ENCODE results near the gene TAF4B.
"Not testable (repeated sequence)": the region's sequence is repeated elsewhere in the genome, so short reads cannot be mapped to it uniquely, and the experiment has no call there.

TAF4B gene

DNA sequence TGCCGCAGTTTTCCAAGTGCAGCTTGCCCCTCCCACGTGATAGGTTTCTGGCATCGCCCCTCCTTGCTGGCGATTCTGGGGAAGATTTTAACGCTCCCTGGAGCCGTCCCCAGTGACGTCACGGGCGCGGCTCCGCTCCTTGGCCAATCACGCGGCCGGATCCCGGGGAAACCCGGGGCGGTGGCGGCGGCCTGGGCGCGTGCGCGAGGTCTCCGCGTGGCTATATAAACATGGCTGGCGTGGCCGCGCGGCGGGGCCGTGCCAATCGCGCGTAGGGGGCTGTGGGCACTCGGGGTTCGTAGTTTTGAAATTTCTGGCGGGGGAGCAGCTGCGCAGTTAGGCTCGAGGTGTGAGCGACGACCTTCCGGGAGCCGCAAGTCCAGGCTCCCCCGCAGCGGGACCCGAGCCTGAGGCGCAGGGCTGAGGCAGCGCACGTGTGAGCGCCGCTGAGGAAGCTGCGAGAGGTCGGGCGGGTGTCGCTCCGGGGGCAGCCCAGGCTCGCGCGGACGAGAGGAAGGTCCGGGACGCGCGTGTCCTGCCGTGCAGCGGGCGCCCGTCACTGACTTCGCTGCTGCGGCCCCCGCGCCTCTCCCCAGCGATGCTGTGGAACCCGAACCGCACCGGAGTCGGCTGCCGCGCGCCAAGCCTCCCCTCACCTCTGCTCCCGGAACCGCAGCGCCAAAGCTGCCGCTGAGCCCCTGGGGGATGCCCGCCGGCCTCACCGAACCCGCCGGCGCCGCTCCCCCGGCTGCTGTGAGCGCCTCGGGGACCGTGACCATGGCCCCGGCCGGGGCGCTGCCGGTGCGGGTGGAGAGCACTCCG lies at the start of gene TAF4B:
Gene TAF4B (plus strand): TSS at position 217 of the 822 bp plus-strand sequence. CDS start 489 bp downstream, at position 706.
- DNase-seq (ENCODE audit: low spot score), result peak; percentile 99

DNA sequence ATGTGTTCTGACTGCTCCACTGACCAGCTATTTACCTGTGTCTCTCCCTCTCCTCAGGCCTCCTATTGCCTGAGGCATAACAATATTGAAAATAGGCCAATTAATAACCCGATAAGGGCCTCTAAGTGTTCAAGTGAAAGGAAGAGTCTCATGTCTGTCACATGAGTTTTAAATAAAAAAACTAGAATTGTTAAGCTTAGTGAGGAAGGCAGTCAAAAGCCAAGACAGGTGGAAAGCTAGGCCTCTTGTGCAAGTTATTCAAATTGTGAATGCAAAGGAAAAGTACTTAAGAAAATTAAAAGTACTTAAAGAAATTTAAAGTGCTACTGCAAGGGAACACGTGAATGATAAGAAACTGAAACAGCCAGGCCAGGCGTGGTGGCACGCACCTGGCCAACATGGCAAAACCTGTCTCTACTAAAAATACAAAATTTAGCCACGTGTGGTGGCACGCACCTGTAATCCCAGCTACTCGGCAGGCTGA lies 44.9 kb upstream of the TAF4B start:
- DNase-seq (ENCODE audit: low spot score), result no peak

DNA sequence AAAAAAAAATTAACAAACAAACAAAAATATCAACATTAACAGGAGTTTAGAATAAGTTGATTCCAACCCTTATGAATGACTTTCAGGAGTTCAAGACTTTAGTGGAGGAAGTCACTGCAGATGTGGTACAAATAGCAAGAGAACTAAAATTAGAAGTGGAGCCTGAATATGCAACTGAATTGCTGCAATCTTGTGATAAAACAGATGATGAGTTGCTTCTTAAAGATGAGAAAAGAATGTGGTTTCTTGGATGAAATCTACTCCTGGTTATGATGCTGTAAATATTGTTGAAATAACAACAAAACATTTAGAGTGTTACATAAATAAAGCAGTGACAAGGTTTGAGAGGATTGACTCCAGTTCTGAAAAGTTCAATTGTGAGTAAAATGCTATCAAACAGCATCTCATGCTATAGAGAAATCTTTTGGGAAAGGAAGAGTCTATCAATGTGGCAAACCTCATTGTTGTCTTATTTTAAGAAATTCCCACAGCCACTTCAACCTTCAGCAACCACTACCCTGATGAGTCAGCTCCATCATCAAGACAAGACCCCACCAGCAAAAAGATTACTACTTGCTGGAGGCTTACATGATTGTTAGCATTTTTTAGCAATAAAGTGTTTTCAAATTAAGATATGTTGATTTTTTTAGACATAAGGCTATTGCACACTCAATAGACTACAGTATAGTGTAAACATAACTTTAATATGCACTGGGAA lies 42.7 kb upstream of the TAF4B start:
- no peak for DNase-seq (ENCODE audit: low spot score)

- DNase-seq (ENCODE audit: low spot score), result peak; percentile 7
These were observed 41.0 kb upstream of the TAF4B start for GRCh38 chr18:26185267-26185666.

DNA sequence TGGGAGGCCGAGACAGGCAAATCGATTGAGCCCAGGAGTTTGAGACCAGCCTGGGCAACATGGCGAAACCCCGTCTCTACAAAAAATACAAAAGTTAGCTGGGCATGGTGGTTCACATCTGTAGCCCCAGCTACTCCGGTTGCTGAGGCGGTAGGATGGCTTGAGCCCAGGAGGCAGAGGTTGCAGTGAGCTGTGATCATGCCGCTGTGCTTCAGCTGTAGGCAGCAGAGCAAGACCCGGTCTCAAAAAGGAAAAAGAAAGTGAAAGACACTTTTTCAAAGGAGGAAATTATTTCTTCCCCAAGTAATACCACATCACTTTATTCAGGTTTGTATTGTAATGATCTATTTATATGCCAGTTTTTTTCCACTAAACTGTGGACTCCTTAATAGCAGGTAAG lies 35.7 kb upstream of the TAF4B start:
- DNase-seq (ENCODE audit: low spot score), result no peak

DNA sequence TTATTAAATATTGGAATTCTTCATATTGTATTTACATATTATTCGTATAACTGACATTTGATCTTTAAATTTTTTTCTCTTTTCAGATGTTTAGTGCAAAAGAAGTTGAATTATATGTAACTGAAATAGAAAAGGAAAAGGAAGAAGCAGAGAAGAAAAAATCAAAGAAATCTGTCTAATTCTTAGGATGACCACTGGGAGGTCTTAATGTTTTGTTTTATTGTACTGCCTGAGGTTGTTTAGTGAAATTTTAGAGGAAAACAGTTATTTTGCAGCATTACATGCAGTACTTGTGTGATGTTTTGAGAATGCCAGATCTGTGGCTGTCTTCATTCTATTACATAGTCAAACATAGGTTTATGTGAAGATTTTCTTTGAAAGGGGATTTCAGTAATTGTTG lies 34.0 kb upstream of the TAF4B start:
- DNase-seq (ENCODE audit: low spot score), result no peak

DNA sequence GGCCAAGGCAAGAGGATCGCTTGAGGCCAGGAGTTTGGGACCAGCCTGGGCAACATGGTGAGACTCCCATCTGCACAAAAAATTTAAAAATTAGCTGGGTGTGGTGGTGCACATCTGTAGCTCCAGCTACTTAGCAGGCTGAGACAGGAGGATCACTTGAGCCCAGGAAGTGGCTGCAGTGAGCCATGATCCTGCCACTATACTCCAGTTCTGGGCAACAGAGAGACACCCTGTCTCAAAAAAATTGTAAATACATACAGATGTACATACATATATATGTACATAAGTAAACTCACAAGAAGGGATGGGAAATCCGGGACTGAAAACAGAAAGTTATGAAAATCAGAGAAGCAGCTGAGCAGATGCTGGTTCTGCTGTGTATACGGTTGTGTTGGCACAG lies 29.6 kb upstream of the TAF4B start:
- DNase-seq (ENCODE audit: low spot score), result no peak

GRCh38 chr18:26202001-26202400 lies 24.2 kb upstream of the TAF4B start:
- DNase-seq (ENCODE audit: low spot score), result not testable (repeated sequence)

DNA sequence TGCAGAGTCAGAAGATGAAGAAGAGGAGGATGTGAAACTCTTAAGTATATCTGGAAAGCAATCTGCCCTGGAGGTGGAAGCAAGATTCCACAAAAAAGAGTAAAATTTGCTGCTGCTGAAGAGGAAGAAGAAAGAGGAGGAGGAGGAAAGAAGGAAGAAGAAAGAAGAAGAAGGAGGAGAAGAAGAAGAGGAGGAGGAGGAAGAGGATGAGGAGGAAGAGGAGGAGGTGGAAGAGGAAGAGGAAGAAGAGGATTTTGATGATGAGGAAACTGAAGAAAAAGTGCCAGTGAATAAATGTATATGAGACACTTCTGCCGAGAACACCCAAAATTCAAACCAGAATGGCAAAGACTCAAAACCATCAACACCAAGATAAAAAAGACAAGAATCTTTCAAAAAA lies 20.9 kb upstream of the TAF4B start:
- no peak for DNase-seq (ENCODE audit: low spot score)

DNA sequence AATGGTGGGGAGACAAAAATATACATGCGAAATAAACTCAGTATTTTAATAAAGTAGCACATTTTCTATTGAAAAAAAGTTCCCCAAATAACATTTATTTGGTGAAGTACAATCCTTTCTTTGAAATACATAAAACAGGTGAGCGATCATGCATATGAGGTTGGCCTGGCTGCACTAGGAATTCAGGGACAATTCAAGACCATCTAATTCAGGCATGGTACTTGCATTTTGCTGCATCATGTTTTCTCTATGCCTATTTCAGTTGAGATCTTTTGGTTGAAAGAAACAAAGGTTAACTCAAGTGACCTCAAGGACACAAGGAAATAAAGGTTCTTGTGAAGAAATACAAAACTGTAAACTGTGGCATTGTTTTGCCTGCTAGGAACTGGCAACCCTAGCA lies 19.8 kb upstream of the TAF4B start:
- DNase-seq (ENCODE audit: low spot score), result no peak

DNA sequence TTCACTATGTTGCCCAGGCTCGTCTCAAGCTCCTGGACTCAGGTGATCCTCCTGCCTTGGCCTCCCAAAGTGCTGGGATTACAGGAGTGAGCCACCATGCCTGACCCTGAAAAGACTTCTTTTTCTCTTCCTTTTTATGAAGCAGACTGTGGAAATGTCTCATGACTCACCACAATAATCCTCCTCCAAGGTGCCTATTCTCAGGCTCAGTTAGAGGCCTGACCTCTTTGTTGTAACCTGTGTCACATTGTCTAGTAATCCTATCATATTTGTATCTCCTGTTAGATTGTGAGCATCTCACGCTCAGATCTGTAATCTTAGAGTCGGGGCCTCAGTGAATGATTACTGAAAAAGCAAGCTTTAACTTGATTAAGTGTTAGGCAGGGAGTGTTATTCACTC lies 18.3 kb upstream of the TAF4B start:
- no peak for DNase-seq (ENCODE audit: low spot score)

DNA sequence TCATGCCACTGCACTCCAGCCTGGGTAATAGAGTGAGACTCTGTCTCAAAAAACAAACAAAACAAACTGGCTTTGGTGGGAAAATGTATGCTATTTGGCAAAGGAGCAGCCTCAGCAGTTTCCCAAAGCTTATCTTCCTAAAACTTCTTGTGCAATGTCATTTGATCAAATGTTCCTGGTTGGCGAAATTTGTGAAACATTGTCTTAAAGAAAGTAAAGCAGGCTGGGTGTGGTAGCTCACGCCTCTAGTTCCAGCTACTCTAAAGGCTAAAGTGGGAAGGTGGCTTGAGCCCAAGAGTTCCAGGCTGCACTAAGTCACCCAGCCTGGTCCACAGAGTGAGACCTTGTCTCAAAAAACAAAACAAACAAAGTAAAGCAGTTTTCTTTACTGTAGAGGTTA lies 17.3 kb upstream of the TAF4B start:
- DNase-seq (ENCODE audit: low spot score), result no peak

DNA sequence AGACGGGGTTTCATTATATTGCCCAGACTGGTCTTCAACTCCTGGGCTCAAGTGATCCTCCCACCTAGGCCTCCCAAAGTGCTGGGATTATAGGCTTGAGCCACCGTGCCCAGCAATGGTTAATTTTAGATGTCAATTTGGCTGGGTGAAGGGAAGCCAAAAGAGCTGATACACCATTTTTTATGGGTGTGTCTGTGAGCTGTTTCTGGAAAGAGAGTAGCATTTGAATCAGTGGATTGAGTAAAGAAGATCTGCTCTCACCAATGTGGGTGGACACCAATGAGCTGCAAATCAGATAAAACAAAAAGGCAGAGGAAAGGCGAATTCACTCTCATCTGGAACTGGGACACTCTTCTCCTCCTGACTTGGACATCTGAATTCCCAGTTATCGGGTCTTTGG lies 16.1 kb upstream of the TAF4B start:
- DNase-seq (ENCODE audit: low spot score), result no peak

DNA sequence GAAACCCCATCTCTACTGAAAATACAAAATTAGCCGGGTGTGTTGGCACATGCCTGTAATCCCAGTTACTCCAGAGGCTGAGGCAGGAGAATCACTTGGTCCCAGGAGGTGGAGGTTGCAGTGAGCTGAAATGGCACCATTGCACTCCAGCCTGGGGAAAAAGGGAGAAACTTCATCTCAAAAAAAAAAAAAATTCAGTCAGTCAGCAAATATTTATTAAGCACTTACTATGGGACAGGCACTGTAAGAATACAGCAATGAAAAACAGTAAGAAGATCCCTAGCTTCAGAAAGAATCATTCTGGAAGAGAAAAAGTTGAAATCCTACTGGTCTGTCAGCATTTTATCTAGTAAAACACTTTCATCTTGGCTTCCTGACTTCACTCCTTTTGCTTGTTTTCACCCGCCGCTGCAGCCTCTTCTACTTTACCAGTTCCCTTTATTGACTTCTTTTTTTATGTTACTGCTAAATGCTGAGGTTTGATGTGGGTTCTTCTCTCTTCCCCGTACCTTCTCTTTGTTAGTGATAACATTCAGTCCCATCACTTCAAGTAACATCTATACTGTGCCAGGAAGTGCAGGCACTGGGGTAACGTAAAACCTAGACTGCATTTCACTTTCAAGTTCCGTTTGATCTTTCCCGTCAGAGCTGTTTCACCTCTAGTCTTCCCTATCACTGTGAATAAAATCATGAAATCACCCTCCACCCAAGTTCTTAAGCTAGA lies 10.8 kb upstream of the TAF4B start:
- no peak for DNase-seq (ENCODE audit: low spot score)

- DNase-seq (ENCODE audit: low spot score), result no peak
These were observed 1.1 kb upstream of the TAF4B start for GRCh38 chr18:26225022-26225693.

- no peak for DNase-seq (ENCODE audit: low spot score)
These were observed 373 bp upstream of the TAF4B start for GRCh38 chr18:26225915-26226228.

DNA sequence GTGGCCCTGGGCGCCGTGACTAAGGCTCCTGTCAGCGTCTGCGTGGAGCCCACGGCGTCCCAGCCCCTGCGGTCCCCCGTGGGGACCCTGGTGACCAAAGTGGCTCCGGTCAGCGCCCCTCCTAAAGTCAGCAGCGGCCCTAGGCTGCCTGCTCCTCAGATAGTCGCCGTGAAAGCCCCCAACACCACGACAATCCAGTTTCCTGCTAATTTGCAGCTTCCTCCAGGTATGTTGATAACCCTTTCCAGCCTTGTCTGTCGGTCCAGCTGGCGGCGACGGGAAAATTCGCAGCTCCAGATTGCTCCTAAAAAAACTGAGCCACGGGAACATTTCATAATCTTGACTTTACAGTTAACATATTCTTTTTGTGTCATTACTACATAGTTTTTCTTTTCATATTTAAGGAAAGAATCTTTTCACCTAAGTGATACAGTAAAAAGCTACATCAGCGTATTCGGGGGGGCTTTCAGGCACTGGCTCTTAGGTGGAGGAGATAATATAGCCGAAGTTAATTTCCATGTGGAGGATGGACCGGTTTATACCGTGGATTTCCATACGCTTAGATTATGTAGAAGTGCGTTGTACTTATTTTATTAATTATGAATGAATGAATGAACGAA lies 916 bp downstream of the TAF4B start:
- peak; percentile 8 for DNase-seq (ENCODE audit: low spot score)

DNA sequence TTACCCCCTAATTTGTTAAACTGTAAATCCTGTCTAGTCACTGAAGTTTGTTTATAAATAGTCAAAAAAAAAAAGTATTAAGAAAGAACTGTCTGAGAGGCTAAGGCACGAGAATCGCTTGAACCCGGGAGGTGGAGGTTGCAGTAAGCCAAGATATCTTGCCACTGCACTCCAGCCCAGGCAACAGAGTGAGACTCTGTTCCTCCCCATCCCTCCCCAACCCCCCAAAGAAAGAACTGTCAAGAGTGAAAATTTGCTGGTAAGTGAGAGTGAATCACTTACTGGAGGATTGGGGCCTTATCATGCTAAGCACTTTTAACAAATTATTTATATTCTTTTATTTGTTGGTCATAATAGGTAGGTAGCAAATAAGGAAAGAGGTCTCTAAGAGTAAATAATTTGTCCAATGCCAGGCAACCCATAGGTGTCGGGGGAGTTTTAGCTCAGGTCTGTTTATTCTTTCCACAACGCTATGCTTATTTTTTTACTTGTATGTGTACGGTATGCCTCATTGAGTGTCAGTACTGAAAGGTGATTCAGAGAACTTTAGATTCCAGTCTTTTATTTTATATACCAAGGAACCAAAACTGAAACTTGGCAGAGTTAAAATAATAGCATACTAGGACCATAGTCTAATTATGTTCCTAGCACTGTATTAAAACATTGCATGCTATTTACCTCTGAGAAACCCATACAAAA lies 2.5 kb downstream of the TAF4B start:
- DNase-seq (ENCODE audit: low spot score), result no peak

DNA sequence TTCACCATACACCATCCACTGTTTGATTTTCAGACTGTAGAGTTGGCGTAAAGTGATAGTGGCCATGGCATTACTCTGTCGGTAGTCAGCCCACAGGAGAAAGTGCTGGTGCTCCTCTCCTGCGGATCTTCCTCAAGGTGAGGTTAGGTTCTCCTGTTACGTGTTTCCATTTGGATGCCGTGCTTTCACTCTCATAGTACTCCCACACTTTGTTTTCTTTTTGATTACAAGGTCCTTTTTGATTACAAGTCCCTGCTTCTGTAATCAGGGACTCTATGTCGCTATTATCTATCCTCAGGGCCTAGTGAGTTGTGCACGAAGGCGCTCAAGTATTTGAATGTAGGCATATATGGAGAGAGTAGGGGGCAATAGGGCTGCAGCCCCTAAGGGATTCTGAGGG lies 4.3 kb downstream of the TAF4B start:
- no peak for DNase-seq (ENCODE audit: low spot score)

DNA sequence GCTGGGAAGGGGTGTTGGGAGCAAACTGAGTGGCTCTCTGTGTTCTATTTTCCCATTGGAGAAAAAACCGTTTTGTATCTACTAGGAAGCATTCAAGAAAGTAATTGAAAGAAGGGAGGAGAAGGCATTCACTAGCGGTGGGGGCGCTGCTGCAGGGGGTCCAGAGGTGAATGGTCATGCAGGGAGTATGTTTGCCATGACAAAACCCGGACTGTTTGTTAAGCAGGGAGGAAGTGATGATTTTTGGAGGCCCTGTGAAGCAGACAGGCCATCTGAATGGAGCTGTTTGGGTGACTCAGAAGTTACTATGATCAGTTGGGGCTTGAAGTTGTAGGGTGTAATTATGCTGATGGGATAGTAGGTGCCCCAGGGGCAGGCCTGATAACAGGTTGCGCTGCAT lies 7.0 kb downstream of the TAF4B start:
- DNase-seq (ENCODE audit: low spot score), result no peak

DNA sequence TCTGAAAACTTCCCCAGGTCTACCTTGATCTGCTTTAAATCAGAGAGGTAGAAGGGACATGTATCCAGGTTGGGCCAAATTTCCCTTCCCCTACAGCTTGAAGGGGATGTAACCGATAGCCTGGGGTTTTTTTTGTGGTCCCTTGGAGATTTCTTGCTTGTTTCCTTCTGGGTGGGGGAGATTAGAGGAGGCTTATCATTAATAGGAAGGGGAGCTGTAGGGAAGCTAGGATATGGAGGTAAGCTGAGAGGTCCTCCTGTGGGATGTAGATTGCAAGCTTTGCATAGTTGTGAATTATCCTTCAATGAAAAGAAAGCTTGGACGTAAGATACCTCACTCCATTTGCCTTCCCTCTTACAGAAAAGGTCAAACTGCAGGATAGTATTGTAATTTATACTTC lies 11.1 kb downstream of the TAF4B start:
- DNase-seq (ENCODE audit: low spot score), result not testable (repeated sequence)

Measured in GM03348 (cell line).